K562 (cell line): ENCODE measurements around the gene RPL18A. TPM values are rescaled to one million over a fixed set of nuclear protein-coding genes. Genes with fewer than 3 reads are reported as not detected.

Source experiments
- ATAC-seq: fragments of 200-7000 bp; cut with Tn5 transposase; 3 replicates; pipeline ENCODE4 v1.9.1; 2020; ENCODE audit warnings: moderate library complexity
- BruUV-seq: library from RNA; stranded (reverse); fragments of 400-500 nt; replicated peaks from 2 replicates; lab custom pipeline; 2021; lab: Mats Ljungman, UMichigan
- CTCF ChIA-PET: fragments of 300-600 bp; formaldehyde crosslinking; extraction: SDS; loops from one replicate; lab custom pipeline; 2021; ENCODE audit warnings: low intra/inter-chr PET ratio; lab: Yijun Ruan, JAX
- POLR2A ChIA-PET: fragments of 300-600, 350-650 bp; sonication (Branson Sonifier 250); formaldehyde crosslinking; extraction: SDS; loops from one replicate; lab custom pipeline; 2021; ENCODE audit warnings: antibody characterized with exemption, inconsistent platforms; lab: Yijun Ruan, JAX
- DNase-seq, 4 experiments: peaks; one replicate each; pipeline versions ENCODE4 v3.0.0 to v3.0.0-alpha.2; 2011 to 2018; ENCODE audit warnings: low spot score in 3 of 4, mixed read lengths in 3 of 4; ENCODE audit errors: extremely low read depth in 1 of 4
- FAIRE-seq: peaks from 2 replicates; lab custom pipeline; 2011; peaks lifted over from hg19 to GRCh38; lab: Jason Lieb, UNC
- H2AFZ ChIP-seq: 2 replicates; pipeline ENCODE4 v1.6.0; 2011; ENCODE audit warnings: low read depth, low read length, control low read depth, inconsistent platforms
- H3K27ac ChIP-seq: fragments of 200-600 bp; 3 replicates; pipeline ENCODE4 v1.8.0; 2011; ENCODE audit warnings: low read depth, mild to moderate bottlenecking, control low read depth, inconsistent platforms, low read length, moderate library complexity, mixed read lengths; ENCODE audit errors: extremely low read depth
- H3K27me3 ChIP-seq, 2 experiments: fragments of 300-600 bp in 1 of 2; 2 replicates in 1 of 2; 3 replicates in 1 of 2; pipeline versions ENCODE4 v1.6.0 to v1.8.0; 2011; ENCODE audit warnings: inconsistent platforms in 2 of 2, low read length in 2 of 2, mild to moderate bottlenecking in 1 of 2, mixed read lengths in 1 of 2, moderate library complexity in 1 of 2; ENCODE audit not compliant: control insufficient read depth in 2 of 2, insufficient read depth in 2 of 2
- H3K36me3 ChIP-seq: fragments of 300-600 bp; 3 replicates; pipeline ENCODE4 v1.8.0; 2011; ENCODE audit warnings: mild to moderate bottlenecking, low read length, inconsistent platforms; ENCODE audit not compliant: control insufficient read depth, insufficient read depth
- H3K4me1 ChIP-seq, 2 experiments: fragments of 200-600 bp in 1 of 2; replicated peaks in 1 of 2; 2 replicates in 1 of 2; 3 replicates in 1 of 2; pipeline versions ENCODE4 v1.5.1 to v1.8.0; 2011; ENCODE audit warnings: inconsistent platforms in 2 of 2, low read length in 2 of 2, mild to moderate bottlenecking in 1 of 2, mixed read lengths in 1 of 2, moderate library complexity in 1 of 2; ENCODE audit not compliant: control insufficient read depth in 2 of 2, insufficient read depth in 2 of 2
- H3K4me2 ChIP-seq: 2 replicates; pipeline ENCODE4 v1.6.1; 2011; ENCODE audit warnings: low read length, control low read depth, inconsistent platforms, mixed read lengths; ENCODE audit not compliant: insufficient read depth
- H3K4me3 ChIP-seq: fragments of 200-600 bp; sonication (generic), shearing (Covaris generic); 2 replicates; pipeline ENCODE4 v1.5.1; 2016; ENCODE audit warnings: control low read depth, inconsistent platforms
- H3K79me2 ChIP-seq: fragments of 200-600 bp; 3 replicates; pipeline ENCODE4 v1.8.0; 2011; ENCODE audit warnings: low read length, inconsistent platforms; ENCODE audit not compliant: control insufficient read depth, insufficient read depth
- H3K9ac ChIP-seq, 2 experiments: 2 replicates each; pipeline versions ENCODE4 v1.6.0 to v1.6.1; 2011; ENCODE audit warnings: low read depth in 2 of 2, low read length in 2 of 2, control low read depth in 1 of 2, inconsistent platforms in 1 of 2, mild to moderate bottlenecking in 1 of 2, mixed read lengths in 1 of 2; ENCODE audit not compliant: insufficient read depth in 1 of 2
- H3K9me1 ChIP-seq: one replicate; pipeline ENCODE4 v1.6.0; 2011; ENCODE audit warnings: inconsistent platforms, mild to moderate bottlenecking, low read length, moderate library complexity; ENCODE audit not compliant: control insufficient read depth, insufficient read depth
- H3K9me3 ChIP-seq: replicated peaks from 2 replicates; pipeline ENCODE4 v1.5.1; 2011; ENCODE audit warnings: low read depth, low read length, inconsistent platforms; ENCODE audit not compliant: control insufficient read depth, insufficient read depth
- H4K20me1 ChIP-seq: replicated peaks from 2 replicates; pipeline ENCODE4 v1.6.1; 2011; ENCODE audit warnings: low read length, inconsistent platforms, mixed read lengths; ENCODE audit not compliant: control insufficient read depth, insufficient read depth
- BACH1 ChIP-seq: fragments of 200-800 bp; sonication (Bioruptor generic); IDR thresholded peaks from 2 replicates; pipeline ENCODE4 v1.6.1; 2016; ENCODE audit warnings: missing genetic modification characterization, missing compliant biosample characterization
- BRD4 ChIP-seq: fragments of 200-600 bp; sonication (generic); IDR thresholded peaks from 2 replicates; pipeline ENCODE4 v1.6.1; 2017; ENCODE audit warnings: inconsistent platforms
- CBX2 ChIP-seq: fragments of 200-600 bp; sonication (generic); IDR thresholded peaks from one replicate; pipeline ENCODE4 v1.6.1; 2012; ENCODE audit warnings: mild to moderate bottlenecking, low read length, inconsistent platforms; ENCODE audit not compliant: insufficient read depth, poor library complexity, severe bottlenecking
- DDX20 ChIP-seq: fragments of 450-650 bp; IDR thresholded peaks from 2 replicates; pipeline ENCODE4 v1.6.1; 2016; ENCODE audit warnings: missing genetic modification characterization, low read depth, mild to moderate bottlenecking, missing compliant biosample characterization, moderate library complexity
- ESRRA ChIP-seq: fragments of 450-650 bp; IDR thresholded peaks from 2 replicates; pipeline ENCODE4 v1.6.1; 2014; ENCODE audit warnings: low read depth, mild to moderate bottlenecking, moderate library complexity, borderline replicate concordance
- FOXK1 ChIP-seq: sonication (generic); formaldehyde crosslinking; IDR thresholded peaks from 2 replicates; pipeline ENCODE4 v1.8.0; 2022; ENCODE audit warnings: missing genetic modification reagents, mild to moderate bottlenecking, borderline replicate concordance
- GABPB2 ChIP-seq: fragments of 250-450 bp; sonication (Bioruptor Pico); conservative IDR thresholded peaks from 2 replicates; pipeline ENCODE4 v1.5.1; 2021; ENCODE audit warnings: mild to moderate bottlenecking
- L3MBTL2 ChIP-seq: fragments of 450-650 bp; IDR thresholded peaks from 2 replicates; pipeline ENCODE4 v1.6.1; 2016; ENCODE audit warnings: mild to moderate bottlenecking, moderate library complexity
- LCOR ChIP-seq: sonication (generic); formaldehyde crosslinking; IDR thresholded peaks from 2 replicates; pipeline ENCODE4 v1.8.0; 2022; ENCODE audit warnings: mild to moderate bottlenecking, missing genetic modification reagents
- MAFG ChIP-seq: fragments of 450-650 bp; conservative IDR thresholded peaks from 2 replicates; pipeline ENCODE4 v1.6.1; 2016; ENCODE audit warnings: missing genetic modification characterization, missing compliant biosample characterization
- SMARCA4 ChIP-seq: fragments of 450-650 bp; IDR thresholded peaks from 2 replicates; pipeline ENCODE4 v1.6.1; 2016
- TCFL5 ChIP-seq: fragments of 250-450 bp; sonication (Bioruptor Pico); conservative IDR thresholded peaks from 2 replicates; pipeline ENCODE4 v1.6.1; 2021; ENCODE audit warnings: mild to moderate bottlenecking, moderate library complexity, matching md5 sums
- ZNF311 ChIP-seq: fragments of 250-450 bp; sonication (Bioruptor Pico); IDR thresholded peaks from 2 replicates; pipeline ENCODE4 v1.4.0; 2020; ENCODE audit warnings: mild to moderate bottlenecking, moderate library complexity
- ZNF41 ChIP-seq: fragments of 250-450 bp; sonication (Bioruptor Pico); conservative IDR thresholded peaks from 2 replicates; pipeline ENCODE4 v1.4.0; 2020; ENCODE audit warnings: mild to moderate bottlenecking
- WGBS: fragments of 100-300 bp; shearing (Covaris generic); methylation state at CpG from one replicate; pipeline ENCODE4 v1.1.6; 2016; ENCODE audit warnings: low coverage, mixed read lengths; ENCODE audit not compliant: insufficient coverage; ENCODE audit errors: missing lambda C conversion rate; 5-methylcytosine and 5-hydroxymethylcytosine counted together
- in situ Hi-C: fragments of 300-500 bp; cut with MboI; formaldehyde crosslinking; loops from 4 replicates; pipeline ENCODE4 v1.15.0; 2018; ENCODE audit warnings: inconsistent platforms, mixed read lengths
- intact Hi-C: fragments of 100-400 bp; cut with micrococcal nuclease; formaldehyde crosslinking; loops from 2 replicates; pipeline ENCODE4 v1.14.2; 2022
- polyA plus RNA-seq, 8 experiments: library from polyadenylated mRNA; depleted of rRNA in 4 of 8; stranded (reverse) in 5 of 8; unstranded in 3 of 8; fragments of >200 nt; fragmentation: Nextera tagmentation in 2 of 8; fragmentation: Illumina TruSeq in 1 of 8; extraction: Ambion mirVana in 2 of 8; extraction: Trizol in 1 of 8; gene quantifications; 2 replicates each; pipeline versions ENCODE4 v1.2.1 to v1.2.3, GENCODE V29; 2011 to 2014; ENCODE audit warnings: inconsistent platforms in 1 of 8, missing spikeins in 1 of 8
- total RNA-seq, 7 experiments: library from RNA; depleted of rRNA in 6 of 7; stranded (reverse); fragments of >200 nt in 6 of 7; fragmentation: Illumina TruSeq in 2 of 7; extraction: Trizol in 2 of 7; gene quantifications; 2 replicates each; pipeline versions ENCODE4 v1.2.1 to v1.2.3, GENCODE V29; 2011 to 2021; ENCODE audit warnings: low replicate concordance in 1 of 7
- TF ChIP-seq, protein P1 (sequence below): IDR thresholded peaks from 3 replicates; pipeline ENCODE4 v1.6.1; 2011; ENCODE audit warnings: borderline replicate concordance, mild to moderate bottlenecking; ENCODE audit not compliant: insufficient read length, insufficient read depth
- TF ChIP-seq, protein P2 (sequence below): sonication (generic); formaldehyde crosslinking; IDR thresholded peaks from 2 replicates; pipeline ENCODE4 v1.8.1; 2023; ENCODE audit warnings: mild to moderate bottlenecking, missing genetic modification reagents

RPL18A gene
- total and polyA plus RNA-seq, 9 of the 15 experiments (the other 6 are each of a cell fraction or from before 2014, with no cell fraction given): 626 to 2,882 (median 1,895) TPM

GRCh38 chr19:17909003-17909732, 49.5 kb downstream of the RPL18A start:
- Histone ChIP-seq H3K9me3 (peaks cover 10% of the 10 kb centered on the region), H3K4me2 (no peak overlapping the region), H3K9ac (no peak overlapping the region), H3K79me2 (no peaks in the 10 kb centered on the region), H3K36me3 (no peaks in the 10 kb centered on the region), H3K27ac (no peak overlapping the region), H3K4me1 (no peaks in the 10 kb centered on the region), H4K20me1 (no peaks in the 10 kb centered on the region), H3K4me3 (no peak overlapping the region), H3K9me1 (no peaks in the 10 kb centered on the region), H3K27me3 (peaks cover under 1 to 6% of the 10 kb centered on the region in 2 experiments; a peak in 1 of 5 replicates), H2AFZ (no peak overlapping the region)
- ChIA-PET POLR2A (interaction anchor here (0.6 kb wide), 2 partner anchors 17 to 50 kb away, joined by 3 read pairs; no protein-coding TSS in a partner anchor), CTCF (no interaction called here)
- in situ Hi-C loops (no loop called here), intact Hi-C loops (no loop called here)
- no TSS peak for BruUV-seq
- ATAC-seq: no peak
- DNase-seq: no peak
- FAIRE-seq: no peak
- WGBS: 7% methylated on average over 7 of the region's 7 CpGs
- no peak for TF ChIP-seq SMARCA4
- no peak for TF ChIP-seq CBX2
- no peak for TF ChIP-seq DDX20 (tag)
- no peak for TF ChIP-seq L3MBTL2
- TF ChIP-seq GABPB2: no peak
- TF ChIP-seq, protein P1, sequence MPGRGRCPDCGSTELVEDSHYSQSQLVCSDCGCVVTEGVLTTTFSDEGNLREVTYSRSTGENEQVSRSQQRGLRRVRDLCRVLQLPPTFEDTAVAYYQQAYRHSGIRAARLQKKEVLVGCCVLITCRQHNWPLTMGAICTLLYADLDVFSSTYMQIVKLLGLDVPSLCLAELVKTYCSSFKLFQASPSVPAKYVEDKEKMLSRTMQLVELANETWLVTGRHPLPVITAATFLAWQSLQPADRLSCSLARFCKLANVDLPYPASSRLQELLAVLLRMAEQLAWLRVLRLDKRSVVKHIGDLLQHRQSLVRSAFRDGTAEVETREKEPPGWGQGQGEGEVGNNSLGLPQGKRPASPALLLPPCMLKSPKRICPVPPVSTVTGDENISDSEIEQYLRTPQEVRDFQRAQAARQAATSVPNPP: no peak
- TF ChIP-seq ZNF41 (CRISPR knock-in tag): no peak
- TF ChIP-seq, protein P2, sequence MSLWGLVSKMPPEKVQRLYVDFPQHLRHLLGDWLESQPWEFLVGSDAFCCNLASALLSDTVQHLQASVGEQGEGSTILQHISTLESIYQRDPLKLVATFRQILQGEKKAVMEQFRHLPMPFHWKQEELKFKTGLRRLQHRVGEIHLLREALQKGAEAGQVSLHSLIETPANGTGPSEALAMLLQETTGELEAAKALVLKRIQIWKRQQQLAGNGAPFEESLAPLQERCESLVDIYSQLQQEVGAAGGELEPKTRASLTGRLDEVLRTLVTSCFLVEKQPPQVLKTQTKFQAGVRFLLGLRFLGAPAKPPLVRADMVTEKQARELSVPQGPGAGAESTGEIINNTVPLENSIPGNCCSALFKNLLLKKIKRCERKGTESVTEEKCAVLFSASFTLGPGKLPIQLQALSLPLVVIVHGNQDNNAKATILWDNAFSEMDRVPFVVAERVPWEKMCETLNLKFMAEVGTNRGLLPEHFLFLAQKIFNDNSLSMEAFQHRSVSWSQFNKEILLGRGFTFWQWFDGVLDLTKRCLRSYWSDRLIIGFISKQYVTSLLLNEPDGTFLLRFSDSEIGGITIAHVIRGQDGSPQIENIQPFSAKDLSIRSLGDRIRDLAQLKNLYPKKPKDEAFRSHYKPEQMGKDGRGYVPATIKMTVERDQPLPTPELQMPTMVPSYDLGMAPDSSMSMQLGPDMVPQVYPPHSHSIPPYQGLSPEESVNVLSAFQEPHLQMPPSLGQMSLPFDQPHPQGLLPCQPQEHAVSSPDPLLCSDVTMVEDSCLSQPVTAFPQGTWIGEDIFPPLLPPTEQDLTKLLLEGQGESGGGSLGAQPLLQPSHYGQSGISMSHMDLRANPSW (CRISPR knock-in tag): no peak
- TF ChIP-seq FOXK1 (CRISPR knock-in tag): no peak
- TF ChIP-seq BRD4: no peak
- no peak for TF ChIP-seq LCOR
- no peak for TF ChIP-seq TCFL5 (CRISPR knock-in tag)
- no peak for TF ChIP-seq MAFG
- TF ChIP-seq BACH1 (tag): no peak
- no peak for TF ChIP-seq ESRRA
- TF ChIP-seq ZNF311 (CRISPR knock-in tag): no peak
